DOHH2 (cell line): Measurements from ENCODE around the gene FAM81A.

Source experiments
- EZH2phosphoT487 ChIP-seq: fragments of 200-600 bp; sonication (generic); IDR thresholded peaks from 2 replicates; pipeline ENCODE4 v1.6.1; 2017; ENCODE audit warnings: borderline replicate concordance, mild to moderate bottlenecking, antibody characterized with exemption, low read length, moderate library complexity, mixed read lengths
- TF ChIP-seq, protein P1 (sequence below): fragments of 200-600 bp; sonication (generic); IDR thresholded peaks from one replicate; pipeline ENCODE4 v1.5.1; 2014; ENCODE audit warnings: antibody characterized with exemption, mild to moderate bottlenecking, low read depth, low read length; ENCODE audit not compliant: poor library complexity, severe bottlenecking

DNA sequence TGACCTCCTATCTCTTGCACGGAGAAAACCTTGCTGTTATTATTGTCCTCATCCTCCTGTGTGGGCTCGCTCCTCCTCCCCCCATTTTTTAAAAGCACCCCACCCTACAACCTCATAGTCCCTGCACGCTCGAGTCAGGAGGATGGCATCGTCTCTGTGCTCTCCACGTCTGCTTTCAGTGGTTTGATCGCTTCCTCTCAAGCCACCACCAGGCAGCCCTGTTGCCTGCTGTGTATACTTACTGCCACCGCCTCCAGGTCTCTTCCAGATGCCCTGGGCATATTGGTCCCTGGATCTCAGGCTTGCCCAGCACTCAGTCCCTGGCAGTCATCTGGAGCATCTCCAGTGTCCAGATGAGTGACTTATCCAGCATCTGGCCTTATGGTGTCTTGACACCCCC, 131.5 kb downstream of the FAM81A start:
- TF ChIP-seq, protein P1, sequence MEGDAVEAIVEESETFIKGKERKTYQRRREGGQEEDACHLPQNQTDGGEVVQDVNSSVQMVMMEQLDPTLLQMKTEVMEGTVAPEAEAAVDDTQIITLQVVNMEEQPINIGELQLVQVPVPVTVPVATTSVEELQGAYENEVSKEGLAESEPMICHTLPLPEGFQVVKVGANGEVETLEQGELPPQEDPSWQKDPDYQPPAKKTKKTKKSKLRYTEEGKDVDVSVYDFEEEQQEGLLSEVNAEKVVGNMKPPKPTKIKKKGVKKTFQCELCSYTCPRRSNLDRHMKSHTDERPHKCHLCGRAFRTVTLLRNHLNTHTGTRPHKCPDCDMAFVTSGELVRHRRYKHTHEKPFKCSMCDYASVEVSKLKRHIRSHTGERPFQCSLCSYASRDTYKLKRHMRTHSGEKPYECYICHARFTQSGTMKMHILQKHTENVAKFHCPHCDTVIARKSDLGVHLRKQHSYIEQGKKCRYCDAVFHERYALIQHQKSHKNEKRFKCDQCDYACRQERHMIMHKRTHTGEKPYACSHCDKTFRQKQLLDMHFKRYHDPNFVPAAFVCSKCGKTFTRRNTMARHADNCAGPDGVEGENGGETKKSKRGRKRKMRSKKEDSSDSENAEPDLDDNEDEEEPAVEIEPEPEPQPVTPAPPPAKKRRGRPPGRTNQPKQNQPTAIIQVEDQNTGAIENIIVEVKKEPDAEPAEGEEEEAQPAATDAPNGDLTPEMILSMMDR = no peak
- no peak for TF ChIP-seq EZH2phosphoT487
